Astrocyte (in vitro differentiated cells and primary cell): Measurements from ENCODE around the gene UBAC2.

ENCODE experiments used
- EZH2 ChIP-seq: IDR thresholded peaks from 2 replicates; pipeline ENCODE4 v1.6.1; 2012; ENCODE audit warnings: mild to moderate bottlenecking, low read length, inconsistent platforms; ENCODE audit not compliant: insufficient read depth
- TF ChIP-seq, protein P1 (sequence below): IDR thresholded peaks from 2 replicates; pipeline ENCODE4 v1.5.1; 2011; ENCODE audit warnings: low read depth, mild to moderate bottlenecking, inconsistent platforms, low read length, moderate library complexity; ENCODE audit not compliant: insufficient read depth

DNA sequence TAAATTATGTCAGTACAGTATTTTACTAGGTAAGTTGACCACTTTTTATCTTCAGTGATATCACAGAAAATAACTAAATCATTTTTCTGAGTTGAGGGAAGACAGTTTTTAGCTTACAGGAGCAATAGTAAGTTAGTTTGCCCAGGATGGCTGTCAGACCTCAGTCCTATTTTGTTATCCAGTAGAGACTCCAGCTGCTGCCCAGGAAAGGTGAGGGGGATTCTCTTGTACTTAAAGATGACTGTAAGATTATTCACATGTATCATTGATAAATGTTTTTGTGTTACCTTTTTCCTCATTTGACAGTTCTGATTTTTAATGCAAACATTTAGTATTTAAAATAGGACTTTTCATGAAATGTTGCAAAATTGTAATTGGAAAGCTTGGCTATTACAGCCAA, 121.1 kb downstream of the UBAC2 start:
- TF ChIP-seq, protein P1, sequence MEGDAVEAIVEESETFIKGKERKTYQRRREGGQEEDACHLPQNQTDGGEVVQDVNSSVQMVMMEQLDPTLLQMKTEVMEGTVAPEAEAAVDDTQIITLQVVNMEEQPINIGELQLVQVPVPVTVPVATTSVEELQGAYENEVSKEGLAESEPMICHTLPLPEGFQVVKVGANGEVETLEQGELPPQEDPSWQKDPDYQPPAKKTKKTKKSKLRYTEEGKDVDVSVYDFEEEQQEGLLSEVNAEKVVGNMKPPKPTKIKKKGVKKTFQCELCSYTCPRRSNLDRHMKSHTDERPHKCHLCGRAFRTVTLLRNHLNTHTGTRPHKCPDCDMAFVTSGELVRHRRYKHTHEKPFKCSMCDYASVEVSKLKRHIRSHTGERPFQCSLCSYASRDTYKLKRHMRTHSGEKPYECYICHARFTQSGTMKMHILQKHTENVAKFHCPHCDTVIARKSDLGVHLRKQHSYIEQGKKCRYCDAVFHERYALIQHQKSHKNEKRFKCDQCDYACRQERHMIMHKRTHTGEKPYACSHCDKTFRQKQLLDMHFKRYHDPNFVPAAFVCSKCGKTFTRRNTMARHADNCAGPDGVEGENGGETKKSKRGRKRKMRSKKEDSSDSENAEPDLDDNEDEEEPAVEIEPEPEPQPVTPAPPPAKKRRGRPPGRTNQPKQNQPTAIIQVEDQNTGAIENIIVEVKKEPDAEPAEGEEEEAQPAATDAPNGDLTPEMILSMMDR, result no peak
- no peak for TF ChIP-seq EZH2
